Neural cell (in vitro differentiated cells): ENCODE results near the gene CSNK2B. TPM values are rescaled to one million over a fixed set of nuclear protein-coding genes. Genes with fewer than 3 reads are reported as not detected.

Experiments
- H2AFZ ChIP-seq: fragments of 200-600, 300-800 bp; sonication (generic), shearing (Covaris generic); 2 replicates; pipeline ENCODE4 v1.6.0; 2014; ENCODE audit warnings: low read depth, mild to moderate bottlenecking, antibody characterized with exemption, low read length, moderate library complexity
- H3F3A ChIP-seq: fragments of 200-600 bp; shearing (Covaris generic); 2 replicates; pipeline ENCODE4 v1.6.1; 2016; ENCODE audit warnings: mild to moderate bottlenecking, moderate library complexity, mixed read lengths, antibody characterized with exemption, low read length; ENCODE audit not compliant: insufficient read depth, poor library complexity, severe bottlenecking
- H3K27ac ChIP-seq: fragments of 200-600, 300-800 bp; sonication (generic), shearing (Covaris generic); 2 replicates; pipeline ENCODE4 v1.5.1; 2014; ENCODE audit warnings: mild to moderate bottlenecking, low read length, moderate library complexity
- H3K27me3 ChIP-seq: fragments of 300-800, 200-600 bp; sonication (generic), shearing (Covaris generic); 2 replicates; pipeline ENCODE4 v1.6.0; 2014; ENCODE audit warnings: mild to moderate bottlenecking, low read depth, low read length, moderate library complexity; ENCODE audit not compliant: insufficient read depth
- H3K36me3 ChIP-seq: fragments of 300-800, 200-600 bp; sonication (generic), shearing (Covaris generic); 2 replicates; pipeline ENCODE4 v1.5.1; 2014; ENCODE audit warnings: mild to moderate bottlenecking, antibody characterized with exemption, low read length, moderate library complexity; ENCODE audit not compliant: insufficient read depth
- H3K4me2 ChIP-seq: fragments of 300-800, 200-600 bp; sonication (generic), shearing (Covaris generic); 2 replicates; pipeline ENCODE4 v1.6.0; 2014; ENCODE audit warnings: mild to moderate bottlenecking, low read length
- H3K4me3 ChIP-seq: fragments of 300-800, 200-600 bp; sonication (generic), shearing (Covaris generic); 2 replicates; pipeline ENCODE4 v1.5.1; 2014; ENCODE audit warnings: mild to moderate bottlenecking, low read length, moderate library complexity
- H3K79me2 ChIP-seq: fragments of 200-600 bp; shearing (Covaris generic); replicated peaks from 2 replicates; pipeline ENCODE4 v1.6.0; 2014; ENCODE audit warnings: mild to moderate bottlenecking, low read length, moderate library complexity; ENCODE audit not compliant: insufficient read depth
- H3K9ac ChIP-seq: fragments of 300-800, 200-600 bp; sonication (generic), shearing (Covaris generic); 2 replicates; pipeline ENCODE4 v1.6.1; 2016; ENCODE audit warnings: mild to moderate bottlenecking, low read length, mixed read lengths
- H3K9me2 ChIP-seq: fragments of 200-600 bp; shearing (Covaris generic); 2 replicates; pipeline ENCODE4 v1.6.1; 2016; ENCODE audit warnings: mild to moderate bottlenecking, low read length, mixed read lengths; ENCODE audit not compliant: insufficient read depth
- H3K9me3 ChIP-seq: fragments of 200-600, 300-800 bp; sonication (generic), shearing (Covaris generic); 2 replicates; pipeline ENCODE4 v1.6.1; 2016; ENCODE audit warnings: mild to moderate bottlenecking, mixed run types, low read length, moderate library complexity, mixed read lengths
- H4K20me1 ChIP-seq: fragments of 200-600 bp; shearing (Covaris generic); 2 replicates; pipeline ENCODE4 v1.6.1; 2016; ENCODE audit warnings: mild to moderate bottlenecking, mixed run types; ENCODE audit not compliant: insufficient read depth
- CTCF ChIP-seq: fragments of 450-650 bp; IDR thresholded peaks from 2 replicates; pipeline ENCODE4 v1.5.1; 2014; ENCODE audit warnings: antibody characterized with exemption, mild to moderate bottlenecking, moderate library complexity; ENCODE audit not compliant: poor library complexity, severe bottlenecking
- EP300 ChIP-seq: fragments of 450-650 bp; conservative IDR thresholded peaks from 2 replicates; pipeline ENCODE4 v1.6.1; 2014; ENCODE audit warnings: antibody characterized with exemption, mild to moderate bottlenecking, moderate library complexity; ENCODE audit not compliant: poor library complexity, severe bottlenecking
- EZH2 ChIP-seq: fragments of 200-600, 300-800 bp; shearing (Covaris generic), sonication (generic); IDR thresholded peaks from 2 replicates; pipeline ENCODE4 v1.6.1; 2014; ENCODE audit warnings: antibody characterized with exemption, low read length, borderline replicate concordance, mild to moderate bottlenecking; ENCODE audit not compliant: insufficient read depth, poor library complexity, severe bottlenecking
- MXI1 ChIP-seq: fragments of 450-650 bp; conservative IDR thresholded peaks from 2 replicates; pipeline ENCODE4 v1.6.1; 2014; ENCODE audit warnings: antibody characterized with exemption, mild to moderate bottlenecking; ENCODE audit not compliant: poor library complexity, severe bottlenecking
- POLR2AphosphoS5 ChIP-seq: IDR thresholded peaks from 2 replicates; pipeline ENCODE4 v1.6.1; 2012
- RAD21 ChIP-seq: fragments of 450-650 bp; conservative IDR thresholded peaks from 2 replicates; pipeline ENCODE4 v1.6.1; 2014; ENCODE audit warnings: antibody characterized with exemption, mild to moderate bottlenecking, moderate library complexity
- SMC3 ChIP-seq: fragments of 450-650 bp; conservative IDR thresholded peaks from 2 replicates; pipeline ENCODE4 v1.6.1; 2014; ENCODE audit warnings: antibody characterized with exemption, mild to moderate bottlenecking, moderate library complexity; ENCODE audit not compliant: poor library complexity
- TAF1 ChIP-seq: IDR thresholded peaks from 2 replicates; pipeline ENCODE4 v1.6.1; 2012; ENCODE audit warnings: low read depth
- polyA plus RNA-seq: library from polyadenylated mRNA; depleted of rRNA; stranded (reverse); fragments of >200 nt; gene quantifications from 2 replicates; pipeline ENCODE4 v1.2.3, GENCODE V29; 2014
- TF ChIP-seq, protein P1 (sequence below): IDR thresholded peaks from 2 replicates; pipeline ENCODE4 v1.6.1; 2012; ENCODE audit warnings: borderline replicate concordance

Gene CSNK2B
- polyA plus RNA-seq, 1 donor from 2014 or later: 135 TPM

DNA sequence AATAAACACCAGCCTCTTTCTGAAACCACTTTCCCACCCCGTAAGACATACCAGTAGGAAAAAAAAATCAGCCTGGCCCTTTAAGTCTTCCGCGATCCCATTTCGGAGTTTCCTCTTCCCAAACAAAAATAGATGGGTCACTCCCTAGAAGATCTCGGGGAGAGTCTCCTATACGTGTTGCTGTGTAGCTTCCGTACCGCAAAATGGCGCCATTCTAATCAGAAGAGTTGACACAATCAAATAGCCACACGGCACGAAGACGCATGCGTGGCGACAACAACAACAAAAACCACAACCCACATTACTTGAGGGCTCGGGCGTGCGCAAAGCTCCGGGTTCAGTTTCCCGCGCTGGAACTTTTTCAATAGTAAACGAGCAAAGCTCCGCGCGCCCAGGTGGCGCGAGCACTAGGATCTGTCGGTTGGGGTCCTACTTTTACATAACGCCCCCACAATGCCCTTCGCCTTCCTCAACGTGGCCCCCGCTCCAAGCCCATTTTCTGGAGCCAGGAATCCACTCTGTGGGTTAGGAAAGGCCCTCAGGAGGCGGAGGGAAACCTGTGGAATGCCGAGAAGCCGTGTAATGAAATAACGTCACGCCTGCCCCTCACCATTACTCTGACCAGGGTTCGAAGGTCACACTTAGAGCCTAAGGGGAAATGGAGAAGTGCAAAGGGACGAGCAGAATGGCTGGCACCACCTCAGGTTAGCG lies 935 bp upstream of the CSNK2B start, which contains the start of gene GPANK1:
Gene GPANK1, minus strand, starts transcription at position 208 of the 711 bp plus-strand sequence. CDS start 519 bp downstream, outside the sequence.
- no peaks in the 10 kb centered on the region for H4K20me1 ChIP-seq
- H3K27me3 ChIP-seq: no peaks in the 10 kb centered on the region
- H3K79me2 ChIP-seq: peaks cover 42% of the 10 kb centered on the region
- peak; percentile 62 for TF ChIP-seq TAF1
- no peak for TF ChIP-seq RAD21
- TF ChIP-seq POLR2AphosphoS5: peak; percentile 62
- no peak for TF ChIP-seq EP300
- no peak for TF ChIP-seq EZH2
- TF ChIP-seq MXI1: peak; percentile 92
- peak; percentile 12 for TF ChIP-seq SMC3
- TF ChIP-seq, protein P1, sequence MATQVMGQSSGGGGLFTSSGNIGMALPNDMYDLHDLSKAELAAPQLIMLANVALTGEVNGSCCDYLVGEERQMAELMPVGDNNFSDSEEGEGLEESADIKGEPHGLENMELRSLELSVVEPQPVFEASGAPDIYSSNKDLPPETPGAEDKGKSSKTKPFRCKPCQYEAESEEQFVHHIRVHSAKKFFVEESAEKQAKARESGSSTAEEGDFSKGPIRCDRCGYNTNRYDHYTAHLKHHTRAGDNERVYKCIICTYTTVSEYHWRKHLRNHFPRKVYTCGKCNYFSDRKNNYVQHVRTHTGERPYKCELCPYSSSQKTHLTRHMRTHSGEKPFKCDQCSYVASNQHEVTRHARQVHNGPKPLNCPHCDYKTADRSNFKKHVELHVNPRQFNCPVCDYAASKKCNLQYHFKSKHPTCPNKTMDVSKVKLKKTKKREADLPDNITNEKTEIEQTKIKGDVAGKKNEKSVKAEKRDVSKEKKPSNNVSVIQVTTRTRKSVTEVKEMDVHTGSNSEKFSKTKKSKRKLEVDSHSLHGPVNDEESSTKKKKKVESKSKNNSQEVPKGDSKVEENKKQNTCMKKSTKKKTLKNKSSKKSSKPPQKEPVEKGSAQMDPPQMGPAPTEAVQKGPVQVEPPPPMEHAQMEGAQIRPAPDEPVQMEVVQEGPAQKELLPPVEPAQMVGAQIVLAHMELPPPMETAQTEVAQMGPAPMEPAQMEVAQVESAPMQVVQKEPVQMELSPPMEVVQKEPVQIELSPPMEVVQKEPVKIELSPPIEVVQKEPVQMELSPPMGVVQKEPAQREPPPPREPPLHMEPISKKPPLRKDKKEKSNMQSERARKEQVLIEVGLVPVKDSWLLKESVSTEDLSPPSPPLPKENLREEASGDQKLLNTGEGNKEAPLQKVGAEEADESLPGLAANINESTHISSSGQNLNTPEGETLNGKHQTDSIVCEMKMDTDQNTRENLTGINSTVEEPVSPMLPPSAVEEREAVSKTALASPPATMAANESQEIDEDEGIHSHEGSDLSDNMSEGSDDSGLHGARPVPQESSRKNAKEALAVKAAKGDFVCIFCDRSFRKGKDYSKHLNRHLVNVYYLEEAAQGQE: peak; percentile 38
- TF ChIP-seq CTCF: peak; percentile 26
- peak within 1 kb of the TSS; percentile 88 for H3K4me3 ChIP-seq
- H3K9me3 ChIP-seq: no peaks in the 10 kb centered on the region
- H3F3A ChIP-seq: no peaks in the 10 kb centered on the region
- no peaks in the 10 kb centered on the region for H3K36me3 ChIP-seq
- peak within 1 kb of the TSS; percentile 65 for H2AFZ ChIP-seq
- H3K9ac ChIP-seq: peak within 1 kb of the TSS; percentile 87
- H3K27ac ChIP-seq: peak within 1 kb of the TSS; percentile 85
- peak within 1 kb of the TSS; percentile 68 for H3K4me2 ChIP-seq
- H3K9me2 ChIP-seq: no peaks in the 10 kb centered on the region

DNA sequence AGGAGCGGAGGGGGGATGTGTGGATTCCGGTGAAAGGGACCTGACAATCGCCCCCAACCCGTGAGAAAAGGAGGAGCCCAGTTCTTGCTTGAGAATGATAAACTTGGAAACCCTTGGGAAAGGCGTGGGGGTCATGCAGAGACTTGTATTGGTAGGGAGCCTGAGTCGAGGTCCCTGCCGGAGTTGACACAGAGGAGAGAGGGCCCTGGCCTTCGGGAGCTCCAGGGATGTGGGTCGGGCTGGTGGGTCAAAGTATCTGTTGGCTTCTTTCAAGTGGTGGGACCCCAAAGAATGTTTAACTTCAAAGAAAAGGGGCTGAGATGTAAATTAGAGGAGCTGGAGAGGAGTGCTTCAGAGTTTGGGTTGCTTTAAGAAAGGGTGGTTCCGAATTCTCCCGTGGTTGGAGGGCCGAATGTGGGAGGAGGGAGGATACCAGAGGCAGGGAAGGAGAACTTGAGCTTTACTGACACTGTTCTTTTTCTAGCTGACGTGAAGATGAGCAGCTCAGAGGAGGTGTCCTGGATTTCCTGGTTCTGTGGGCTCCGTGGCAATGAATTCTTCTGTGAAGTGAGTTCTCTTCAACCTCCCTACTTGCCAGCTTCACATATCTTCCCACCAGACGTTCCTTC lies 571 bp downstream of the CSNK2B start:
- H3F3A ChIP-seq: no peaks in the 10 kb centered on the region
- peak overlapping the region; percentile 37 for H2AFZ ChIP-seq
- H3K9ac ChIP-seq: peak overlapping the region; percentile 87
- H3K79me2 ChIP-seq: peaks cover 28% of the 10 kb centered on the region
- TF ChIP-seq TAF1: no peak
- TF ChIP-seq POLR2AphosphoS5: no peak
- TF ChIP-seq EP300: no peak
- TF ChIP-seq CTCF: no peak
- no peak for TF ChIP-seq EZH2
- no peak for TF ChIP-seq SMC3
- TF ChIP-seq MXI1: no peak
- no peak for TF ChIP-seq RAD21
- TF ChIP-seq, protein P1: no peak
- no peaks in the 10 kb centered on the region for H3K27me3 ChIP-seq
- peak overlapping the region; percentile 88 for H3K4me3 ChIP-seq
- peak overlapping the region; percentile 82 for H3K4me2 ChIP-seq
- no peaks in the 10 kb centered on the region for H4K20me1 ChIP-seq
- no peaks in the 10 kb centered on the region for H3K9me2 ChIP-seq
- no peaks in the 10 kb centered on the region for H3K9me3 ChIP-seq
- H3K27ac ChIP-seq: peak overlapping the region; percentile 85
- no peaks in the 10 kb centered on the region for H3K36me3 ChIP-seq
